Heart left ventricle (tissue), 16 donors: ENCODE measurements around the gene TARBP1. TPM values are rescaled to one million over a fixed set of nuclear protein-coding genes. Genes with fewer than 3 reads are reported as not detected.

Experiments used
- ATAC-seq, 4 donors: fragments of 200-7000 bp; cut with Tn5 transposase; one replicate each; pipeline ENCODE4 v1.9.1; 2020 to 2022; ENCODE audit warnings: moderate library complexity in 4 of 4, mild to moderate bottlenecking in 3 of 4, moderate number of reproducible peaks in 1 of 4
- DNase-seq, 5 donors: peaks; one replicate each; pipeline ENCODE4 v3.0.0-alpha.2; 2020
- H3K27ac ChIP-seq, 12 donors: fragments of 200-600 bp; sonication (generic) in 4 of 12; one replicate each; pipeline versions ENCODE4 v1.5.0 to v1.8.0; 2016 to 2022; ENCODE audit warnings: mild to moderate bottlenecking in 2 of 12
- H3K27me3 ChIP-seq, 9 donors: fragments of 200-600 bp; sonication (generic) in 2 of 9; one replicate each; pipeline versions ENCODE4 v1.5.1 to v1.8.0; 2016 to 2022; ENCODE audit warnings: mild to moderate bottlenecking in 3 of 9
- H3K36me3 ChIP-seq, 9 donors: fragments of 200-600 bp; sonication (generic) in 2 of 9; one replicate each; pipeline versions ENCODE4 v1.5.0 to v1.8.0; 2018 to 2022; ENCODE audit warnings: mild to moderate bottlenecking in 2 of 9
- H3K4me1 ChIP-seq, 12 donors: fragments of 200-600 bp; sonication (generic) in 4 of 12; one replicate each; pipeline versions ENCODE4 v1.5.0 to v1.8.0; 2016 to 2022; ENCODE audit warnings: mild to moderate bottlenecking in 3 of 12
- H3K4me3 ChIP-seq, 12 donors: fragments of 200-600 bp; sonication (generic) in 4 of 12; one replicate each; pipeline versions ENCODE4 v1.5.0 to v1.8.0; 2017 to 2022; ENCODE audit warnings: mild to moderate bottlenecking in 9 of 12, moderate library complexity in 4 of 12
- H3K9me3 ChIP-seq, 12 donors: fragments of 200-600 bp; sonication (generic) in 4 of 12; one replicate each; pipeline versions ENCODE4 v1.5.0 to v1.8.0; 2016 to 2022; ENCODE audit warnings: mild to moderate bottlenecking in 1 of 12
- CTCF ChIP-seq, 12 donors: fragments of 200-600 bp; sonication (generic) in 4 of 12; IDR thresholded peaks; one replicate each; pipeline versions ENCODE4 v1.5.0 to v1.8.0; 2018 to 2022; ENCODE audit warnings: antibody characterized with exemption in 12 of 12, mild to moderate bottlenecking in 5 of 12
- POLR2A ChIP-seq, 2 donors: fragments of 450-650 bp; IDR thresholded peaks; one replicate each; pipeline ENCODE4 v1.6.1; 2017; ENCODE audit warnings: antibody characterized with exemption in 2 of 2, mild to moderate bottlenecking in 2 of 2, moderate library complexity in 2 of 2
- WGBS, 4 donors: extraction: QIAGEN DNeasy Blood & Tissue Kit in 2 of 4; methylation state at CpG; one replicate each; pipeline versions ENCODE4 v1.1.5 to v1.1.7; 2013 to 2018; 5-methylcytosine and 5-hydroxymethylcytosine counted together
- intact Hi-C, 10 donors: fragments of 100-400 bp; cut with DNase I; formaldehyde crosslinking; loops; one replicate each; pipeline versions ENCODE4 v1.11.1 to v1.14.2; 2022
- polyA plus RNA-seq, 2 donors: library from polyadenylated mRNA; stranded (reverse); fragments of 200-250 nt; gene quantifications; one replicate each; pipeline ENCODE4 v1.2.3, GENCODE V29; 2013
- total RNA-seq, 9 donors: library from RNA; depleted of rRNA in 2 of 9; stranded (reverse); fragments of >200 nt in 2 of 9; fragmentation: NEBNext Ultra II Directional in 3 of 9; extraction: Animal tissue kit (Norgen Biotek cat#: 25700) in 3 of 9; gene quantifications; one replicate each; pipeline versions ENCODE4 v1.1.0 to v1.2.4, GENCODE V29; 2016 to 2023
- donor health status: ischemic (EF 13 %, LVEDD 7.1; RV severe dilation, severe dysfunction).
- donor health status: healthy with polysubstance abuse.
- donor health status: DM: no; HTN: yes; CAD: no.
- donor health status: DM: no; HTN: no; CAD: no.
- donor health status: ischemic (EF 25% LVEDD 6.9; RV normal size, moderate dysfunction).
- donor health status: ischemic (EF 25% LVEDD 5.7; RV mildly dilated, moderate dysfunction).
- donor health status: healthy.
- donor health status: DM: yes; HTN: yes; CAD: no.
- donor health status: ischemic (EF 35%, LVEDD 5.7; RV mildly dilated, moderate dysfunction).
- donor health status: nonischemic (EF 11% LVEDD 7.7; RV severe dilation, severe dysfunction).
- donor health status: DM: yes; HTN: yes; CAD: no.
- donor health status: PGD.
- donor health status: ischemic (EF 29% LVEDD 5.4; RV normal size, mild dysfunction).
- donor health status: nonischemic (EF 23%, LVEDD 6.1; RV moderate dilation, normal function).

Gene TARBP1
- total and polyA plus RNA-seq, 11 donors: 4.8 to 18.2 (median 9.9) TPM

GRCh38 chr1:234373064-234373958 lies 105.7 kb downstream of the TARBP1 start, which contains the start of gene COA6:
TSS of gene COA6 (plus strand) at chr1:234373456. CDS start at chr1:234373467, 11 bp downstream.
- Histone ChIP-seq H3K9me3 (no peaks in the 10 kb centered on the region), H3K4me3 (peak within 1 kb of the TSS; percentile 63 to 93 (median 79)), H3K4me1 (peaks cover 3 to 24% (median 18%) of the 10 kb centered on the region in 12 donors), H3K36me3 (peaks cover 0 to 32% (median 24%) of the 10 kb centered on the region in 9 donors), H3K27ac (peak within 1 kb of the TSS; percentile 91 to 100 (median 96)), H3K27me3 (no peaks in the 10 kb centered on the region)
- ATAC-seq (peak; percentile 94 to 98 (median 97)), DNase-seq (peak; percentile 91 to 93 (median 91))
- WGBS, 4 donors: 0% methylated on average over 61 to 62 of the region's 62 CpGs
- intact Hi-C loops: no loop called here
- TF ChIP-seq POLR2A (IDR thresholded peaks at IDR 0.05) (peak in 1 of 2 donors; percentile 68), CTCF (IDR thresholded peaks at IDR 0.05) (peak in 1 of 12 donors; percentile 3)

DNA sequence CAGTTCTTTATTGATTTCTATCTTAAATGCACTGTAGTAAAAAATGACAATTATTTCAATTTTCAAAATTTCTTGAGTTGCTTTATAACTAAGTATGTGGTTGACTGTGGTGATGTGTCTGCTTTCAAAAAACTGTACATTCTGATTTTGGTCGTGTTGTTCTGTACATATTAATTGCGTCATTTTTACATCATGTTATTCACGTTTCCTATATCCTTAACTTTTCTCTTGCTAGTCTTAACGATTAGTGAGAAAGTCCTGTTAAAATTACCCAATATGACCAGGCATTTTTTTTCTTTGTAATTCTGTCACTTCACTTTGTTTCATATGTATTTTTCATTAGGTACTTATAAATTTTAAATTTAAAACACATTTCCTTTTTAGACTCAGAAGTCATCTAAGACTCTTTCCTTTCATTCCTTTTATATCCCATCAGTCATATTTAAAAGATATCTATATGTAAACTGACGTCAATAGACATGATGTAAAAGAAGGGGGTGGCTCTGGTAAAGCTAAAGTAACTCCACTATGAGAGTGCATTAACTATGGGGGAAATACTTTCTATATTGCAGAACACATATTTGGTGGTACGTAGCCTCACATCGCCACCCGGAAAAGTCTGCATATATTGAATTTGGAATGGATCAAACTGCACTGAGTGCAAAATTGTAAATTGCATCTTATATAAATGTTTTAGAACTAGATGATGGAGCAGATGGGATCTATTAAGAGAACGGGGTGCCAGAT lies 106.8 kb downstream of the TARBP1 start:
- Histone ChIP-seq H3K27ac (peak overlapping the region in 10 of 12 donors; percentile 91 to 99 (median 96)), H3K27me3 (no peaks in the 10 kb centered on the region), H3K4me1 (peaks cover 3 to 24% (median 18%) of the 10 kb centered on the region in 12 donors), H3K4me3 (peak overlapping the region; percentile 63 to 93 (median 79)), H3K9me3 (no peaks in the 10 kb centered on the region), H3K36me3 (peaks cover 0 to 21% (median 14%) of the 10 kb centered on the region in 9 donors)
- 51 to 66% (median 60%) methylated on average over 9 of the region's 9 CpGs for WGBS, 4 donors
- ATAC-seq (no peak), DNase-seq (no peak)
- intact Hi-C loops: no loop called here
- no peak for TF ChIP-seq POLR2A (IDR thresholded peaks at IDR 0.05)
- no peak for TF ChIP-seq CTCF (IDR thresholded peaks at IDR 0.05)

DNA sequence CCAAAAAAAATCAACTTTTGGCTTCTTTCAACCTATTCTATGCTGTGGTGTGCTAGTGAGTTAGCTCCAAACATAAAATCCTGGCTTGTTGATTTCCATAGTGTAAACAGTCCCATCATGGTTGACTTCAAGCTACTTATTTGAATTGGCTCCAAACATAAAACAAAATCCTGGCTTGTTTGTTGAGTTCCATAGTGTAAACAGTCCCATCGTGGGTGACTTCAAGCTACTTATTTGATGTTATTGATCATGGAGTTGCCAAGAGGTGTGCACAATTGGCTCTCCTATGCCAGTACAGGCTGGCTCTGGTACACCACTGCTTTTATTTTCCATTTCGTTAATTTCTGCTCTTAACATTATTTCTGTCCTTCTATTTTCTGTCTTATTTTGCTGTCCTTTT lies 107.6 kb downstream of the TARBP1 start:
- Histone ChIP-seq H3K27ac (no peak overlapping the region), H3K36me3 (peaks cover 0 to 14% (median 8%) of the 10 kb centered on the region in 9 donors), H3K9me3 (no peaks in the 10 kb centered on the region), H3K4me3 (no peak overlapping the region), H3K4me1 (peaks cover 3 to 24% (median 18%) of the 10 kb centered on the region in 12 donors), H3K27me3 (no peaks in the 10 kb centered on the region)
- intact Hi-C loops: no loop called here
- no peak for TF ChIP-seq POLR2A (IDR thresholded peaks at IDR 0.05)
- no peak for TF ChIP-seq CTCF (IDR thresholded peaks at IDR 0.05)
- WGBS, 4 donors: 69 to 75% (median 72%) methylated on average over 2 of the region's 2 CpGs
- ATAC-seq: no peak
- DNase-seq: no peak

DNA sequence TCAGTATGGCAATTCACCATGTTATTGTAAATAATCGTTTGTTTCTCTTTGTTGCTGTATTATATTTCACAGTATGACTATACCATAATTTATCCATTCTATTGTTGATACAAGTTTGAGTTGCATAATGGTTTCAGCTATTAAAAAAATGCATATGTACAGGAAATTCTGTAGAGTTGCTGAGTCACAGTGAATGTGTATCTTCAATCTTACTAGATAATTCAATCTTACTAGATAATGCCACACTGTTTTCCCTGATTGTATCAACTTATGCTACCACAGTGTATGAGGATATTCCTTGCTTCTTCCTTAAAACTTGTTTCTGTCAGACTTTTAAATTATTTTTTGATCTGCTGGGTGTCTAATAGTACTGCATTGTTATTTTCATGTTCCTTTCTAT lies 109.2 kb downstream of the TARBP1 start:
- TF ChIP-seq POLR2A (IDR thresholded peaks at IDR 0.05) (no peak), CTCF (IDR thresholded peaks at IDR 0.05) (no peak)
- no peaks in the 10 kb centered on the region for H3K36me3 ChIP-seq
- no peak for ATAC-seq
- intact Hi-C loops: no loop called here
- H3K27ac ChIP-seq: no peak overlapping the region
- no peaks in the 10 kb centered on the region for H3K9me3 ChIP-seq
- no peak for DNase-seq
- H3K27me3 ChIP-seq: no peaks in the 10 kb centered on the region
- WGBS, 4 donors: 75 to 90% (median 87%) methylated on average over 1 of the region's 1 CpG
- peaks cover 3 to 18% (median 14%) of the 10 kb centered on the region in 12 donors for H3K4me1 ChIP-seq
- no peak overlapping the region for H3K4me3 ChIP-seq
